M059J (cell line): ENCODE data around the gene PRIMA1. TPM values are rescaled to one million over a fixed set of nuclear protein-coding genes. Genes with fewer than 3 reads are reported as not detected.
A peak's percentile ranks its signal among the peaks of the same experiment; 100 is the strongest.

ENCODE experiments used
- DNase-seq: peaks from one replicate; pipeline ENCODE4 v3.0.0-alpha.2; 2012; ENCODE audit warnings: low read depth
- total RNA-seq: library from RNA; depleted of rRNA; stranded (reverse); fragments of >200 nt; shearing (Covaris generic); gene quantifications from 2 replicates; pipeline ENCODE4 v1.2.3, GENCODE V29; 2014

PRIMA1 gene
- total RNA-seq, 1 experiment from 2014 or later: not detected

DNA sequence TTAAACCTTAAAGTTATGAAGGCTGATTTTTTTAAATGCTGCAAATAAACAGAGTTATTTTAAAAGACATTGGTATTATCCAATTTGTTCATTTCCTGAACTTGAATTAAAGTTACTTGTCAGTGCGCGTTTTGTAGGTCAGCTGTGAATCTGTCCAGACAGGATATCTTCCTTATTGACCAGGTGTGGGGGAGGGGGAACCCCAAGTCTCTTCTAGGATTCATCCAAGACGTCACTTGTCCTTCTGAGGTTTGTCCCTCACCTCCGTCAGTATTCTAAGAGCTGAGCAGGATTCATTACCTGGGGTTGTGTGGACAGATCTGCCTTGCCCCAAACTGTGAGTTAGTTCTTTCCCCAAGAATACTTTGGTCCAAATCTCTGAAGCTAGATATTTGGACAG lies 8.8 kb upstream of the PRIMA1 start:
- no peak for DNase-seq

- DNase-seq: no peak
These were observed 6.5 kb upstream of the PRIMA1 start for GRCh38 chr14:93794756-93795155.

DNA sequence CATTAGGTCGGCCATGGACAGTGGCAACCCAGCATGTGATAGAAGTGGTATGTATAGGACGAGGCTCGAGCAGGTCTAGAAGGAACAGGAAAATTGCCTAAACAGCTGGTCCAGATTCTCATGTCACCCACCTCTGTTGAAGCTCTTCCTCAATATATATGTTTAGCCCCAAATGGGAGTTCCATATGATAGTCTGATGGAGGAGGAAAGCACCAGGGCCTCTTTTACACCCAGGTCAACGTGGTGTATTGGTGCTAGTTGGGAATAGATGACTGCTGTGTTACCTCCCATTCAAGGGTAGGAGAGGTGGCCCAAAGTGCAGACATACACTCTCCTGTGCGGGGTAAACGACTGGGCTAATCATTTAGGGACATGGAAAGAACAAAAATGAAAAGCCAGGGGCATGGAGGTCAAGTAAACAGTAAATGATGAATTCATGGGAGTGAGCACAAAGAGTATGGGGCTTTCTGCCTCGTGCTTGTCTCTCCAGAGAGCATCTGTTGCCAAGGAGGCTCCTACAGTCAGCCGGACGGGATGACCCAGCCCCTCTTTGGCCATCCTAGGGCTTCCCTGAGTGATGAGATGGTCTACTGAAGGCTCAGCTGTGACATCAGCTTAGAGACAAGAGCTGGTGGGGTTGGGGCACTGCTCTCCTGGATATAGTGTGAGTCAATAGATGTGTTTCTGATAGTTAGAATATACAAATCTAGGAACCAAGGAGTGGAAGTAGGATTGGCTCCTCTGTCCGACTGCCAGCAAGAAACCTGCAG lies 5.5 kb upstream of the PRIMA1 start:
- DNase-seq: no peak

DNA sequence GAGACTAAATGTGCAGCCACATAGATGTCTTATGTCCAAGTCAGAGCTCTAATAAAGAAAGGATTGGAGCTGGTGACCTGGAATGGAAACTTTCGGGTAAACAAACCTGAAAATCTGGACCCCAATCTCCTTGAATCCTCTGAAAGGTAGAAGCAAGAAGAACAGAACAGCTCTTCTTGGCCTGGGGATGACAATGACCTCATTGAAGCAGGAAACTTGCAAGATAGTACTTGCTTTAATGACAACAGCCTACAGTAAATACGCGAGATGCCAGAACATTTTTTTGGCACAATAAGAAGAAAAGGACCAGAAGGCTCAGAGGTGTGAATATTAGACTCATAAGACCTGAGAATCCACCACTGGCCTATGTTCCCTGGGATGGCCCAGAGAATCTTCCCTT lies 4.1 kb upstream of the PRIMA1 start:
- DNase-seq: no peak

DNA sequence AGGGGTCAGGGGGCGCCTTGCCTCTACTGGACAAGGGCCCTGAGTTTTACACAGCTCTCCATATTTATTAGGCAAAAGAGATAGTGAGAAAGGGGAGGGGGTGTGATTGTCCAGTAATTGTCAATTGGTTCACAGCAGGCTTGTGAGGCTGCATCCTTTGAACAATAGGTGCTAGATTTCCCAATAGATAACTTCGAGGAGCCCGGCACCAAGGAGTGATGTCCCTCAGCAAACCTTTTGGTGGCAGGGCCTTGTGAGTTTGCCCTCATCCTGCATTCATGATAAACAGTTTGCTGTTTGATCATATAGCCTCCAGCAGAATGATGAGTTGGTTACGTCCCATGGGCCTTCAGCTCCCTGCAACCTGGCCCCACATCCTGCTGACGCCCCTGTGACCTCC lies 2.7 kb upstream of the PRIMA1 start:
- no peak for DNase-seq

DNA sequence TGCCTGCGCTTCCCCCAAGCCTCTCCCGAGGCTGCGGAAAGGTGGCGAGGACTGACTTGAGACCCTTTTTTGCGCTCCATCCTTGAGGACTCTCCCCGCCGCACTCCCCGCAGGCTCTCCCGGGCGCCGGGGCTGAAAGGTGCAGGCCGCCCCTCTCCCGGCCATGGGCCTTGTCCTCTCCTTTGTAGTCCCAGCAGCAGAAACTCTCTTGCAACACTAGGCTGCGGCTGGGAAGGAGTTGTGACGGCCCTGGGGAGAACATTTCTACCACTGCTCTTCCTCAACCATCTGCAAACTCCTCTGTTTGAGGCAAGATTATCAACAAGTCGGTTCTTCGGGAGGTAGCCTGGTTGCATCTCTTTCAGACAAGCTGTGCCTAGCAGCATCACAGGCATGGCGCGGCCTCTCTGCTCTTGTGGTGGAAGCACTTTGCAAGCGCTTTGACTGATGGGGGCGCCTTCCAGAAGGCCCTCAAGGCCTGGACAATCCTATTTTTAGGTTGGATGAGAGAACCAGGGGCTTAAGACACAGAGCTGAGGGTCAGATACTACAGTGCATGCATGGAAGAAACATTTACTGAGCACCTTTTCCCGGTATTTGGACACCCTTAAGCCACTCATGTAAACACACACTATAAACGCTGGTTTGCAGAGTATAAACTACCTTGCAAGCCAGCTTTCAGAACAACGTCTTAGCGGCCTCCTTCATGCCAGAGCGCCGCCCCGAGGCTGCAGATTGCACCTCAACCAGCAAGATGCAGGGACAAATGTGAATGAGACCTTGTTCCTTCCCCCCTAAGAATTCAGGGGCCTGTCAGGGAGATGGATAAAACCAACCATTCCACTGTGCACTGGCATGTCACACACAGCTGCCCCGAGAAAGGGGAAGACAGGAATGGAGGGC lies 1.2 kb upstream of the PRIMA1 start:
- DNase-seq: no peak

DNA sequence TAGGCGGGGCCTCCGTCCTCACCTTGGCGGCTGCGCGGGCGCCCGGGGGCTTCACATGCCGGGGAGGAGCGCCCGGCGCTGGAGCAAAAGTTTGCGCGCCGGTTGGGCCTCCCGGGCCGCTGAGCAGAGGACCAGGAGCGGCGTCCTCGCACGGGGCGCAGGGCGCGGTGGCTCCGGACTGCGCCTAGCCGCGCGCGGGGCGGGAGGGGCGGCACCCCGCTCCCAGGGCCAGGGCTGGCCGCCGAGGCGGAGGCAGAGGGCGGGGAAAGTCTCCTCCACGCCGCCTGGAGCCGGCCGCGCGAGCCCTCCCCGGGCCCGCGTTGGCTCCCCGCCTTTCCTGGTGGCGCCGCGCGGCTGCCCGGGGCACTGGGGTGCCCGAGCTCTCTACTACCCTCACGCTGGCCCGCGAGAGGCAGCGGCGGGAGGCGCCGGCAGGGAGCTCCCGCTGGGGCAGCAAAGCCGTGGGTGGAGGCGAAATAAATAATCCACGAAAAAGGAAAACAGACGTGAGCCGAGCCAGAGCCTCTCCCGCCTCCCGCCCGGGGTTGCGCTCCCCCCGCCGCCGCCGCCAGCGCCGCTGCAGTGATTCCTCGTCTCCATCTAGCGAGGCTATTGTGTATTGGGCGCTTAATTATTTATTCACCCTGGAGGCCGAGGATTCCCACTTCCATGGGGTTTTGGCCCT lies 400 bp upstream of the PRIMA1 start:
- DNase-seq: no peak

DNA sequence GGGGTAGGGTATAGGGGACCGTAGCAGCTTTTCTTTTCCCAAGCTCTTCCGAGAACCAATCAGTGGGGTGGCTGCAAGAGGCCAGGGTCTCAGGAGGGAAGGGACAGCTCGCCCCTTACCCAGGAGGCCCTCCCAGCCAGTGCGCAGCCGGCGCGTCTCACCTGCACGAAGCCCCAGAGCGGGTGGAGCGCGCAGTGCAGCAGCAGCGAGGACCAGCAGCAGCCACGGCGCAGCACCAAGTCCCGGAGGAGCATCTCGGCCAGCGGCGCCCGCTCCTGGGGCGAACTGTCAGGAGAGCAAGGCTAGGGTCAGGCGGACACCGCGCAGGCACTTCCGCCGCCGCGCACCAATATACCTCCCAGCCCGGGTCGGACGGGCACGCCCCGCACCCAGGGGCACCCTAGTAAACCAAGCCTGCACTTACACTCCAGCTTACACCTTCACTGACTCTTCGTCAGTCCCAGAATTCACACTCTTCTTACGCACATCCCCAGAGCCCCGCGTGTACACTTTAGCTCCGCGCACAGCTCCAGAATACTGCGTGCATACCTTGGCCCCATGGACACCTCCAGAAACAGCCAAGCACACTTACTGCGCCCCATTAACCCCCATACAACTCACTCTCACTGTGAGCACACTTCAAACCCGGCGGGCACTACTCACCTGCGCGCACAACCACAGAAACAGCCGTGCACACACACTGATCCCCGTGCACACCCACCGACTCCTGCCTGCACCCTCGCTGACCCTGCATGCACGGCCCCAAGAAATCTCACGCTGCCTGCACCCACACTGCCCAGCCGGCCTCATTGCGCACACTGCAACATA lies 606 bp downstream of the PRIMA1 start:
- DNase-seq: no peak

- DNase-seq: no peak
These were observed 2.9 kb downstream of the PRIMA1 start for GRCh38 chr14:93785423-93785822.

DNA sequence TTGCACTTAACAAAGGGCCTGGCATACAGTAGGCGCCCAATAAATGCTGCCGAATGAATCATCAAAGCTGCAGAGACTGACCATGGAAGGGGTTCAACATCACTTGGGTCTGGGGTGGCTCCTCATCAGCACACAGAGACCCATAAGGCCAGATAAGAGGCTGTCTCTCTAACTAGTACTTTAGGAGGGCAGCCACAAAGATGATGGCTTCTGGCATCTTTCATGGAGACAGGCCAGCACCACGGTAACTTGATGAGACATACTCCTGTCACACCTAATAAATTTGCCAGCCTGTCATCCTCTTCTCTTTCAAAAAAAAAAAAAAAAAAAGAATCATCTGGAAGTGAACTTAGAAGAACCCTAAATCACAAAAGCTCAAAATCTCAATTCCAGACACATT lies 3.4 kb downstream of the PRIMA1 start:
- no peak for DNase-seq

DNA sequence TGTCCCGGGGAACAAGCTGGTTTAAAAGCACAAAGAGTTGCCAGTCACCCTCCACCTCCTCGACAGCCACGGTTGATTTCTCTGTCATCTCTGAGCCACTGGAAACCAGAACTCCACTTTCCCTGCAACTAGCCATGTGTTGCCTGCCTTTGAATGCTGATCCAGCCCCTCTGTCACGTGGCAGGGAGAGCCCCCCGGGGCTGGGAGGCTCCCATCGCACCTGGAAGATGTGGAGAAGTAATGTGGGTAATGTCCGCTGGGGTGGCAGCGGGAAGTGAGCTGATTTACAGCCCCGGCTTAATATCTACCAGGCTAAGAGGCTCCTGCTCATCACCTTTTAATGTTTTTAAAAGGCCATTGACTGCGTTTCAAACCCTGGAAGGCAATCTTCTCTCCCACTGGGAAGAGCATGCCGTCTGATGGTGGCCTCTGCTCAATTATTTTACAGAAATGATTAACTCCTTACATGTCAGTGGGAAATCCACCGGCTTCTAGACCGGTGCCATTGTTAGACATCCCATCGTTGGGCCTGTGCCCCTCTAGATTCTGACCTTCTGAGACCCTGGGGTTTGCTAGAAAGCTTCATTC lies 7.4 kb downstream of the PRIMA1 start:
- no peak for DNase-seq

- DNase-seq: no peak
These were observed 9.2 kb downstream of the PRIMA1 start for GRCh38 chr14:93778856-93779629.

GRCh38 chr14:93778453-93778852 lies 9.8 kb downstream of the PRIMA1 start:
- DNase-seq: no peak

- DNase-seq: no peak
These were observed 12.5 kb downstream of the PRIMA1 start for GRCh38 chr14:93775744-93776143.

- no peak for DNase-seq
These were observed 13.1 kb downstream of the PRIMA1 start for GRCh38 chr14:93775158-93775557.

DNA sequence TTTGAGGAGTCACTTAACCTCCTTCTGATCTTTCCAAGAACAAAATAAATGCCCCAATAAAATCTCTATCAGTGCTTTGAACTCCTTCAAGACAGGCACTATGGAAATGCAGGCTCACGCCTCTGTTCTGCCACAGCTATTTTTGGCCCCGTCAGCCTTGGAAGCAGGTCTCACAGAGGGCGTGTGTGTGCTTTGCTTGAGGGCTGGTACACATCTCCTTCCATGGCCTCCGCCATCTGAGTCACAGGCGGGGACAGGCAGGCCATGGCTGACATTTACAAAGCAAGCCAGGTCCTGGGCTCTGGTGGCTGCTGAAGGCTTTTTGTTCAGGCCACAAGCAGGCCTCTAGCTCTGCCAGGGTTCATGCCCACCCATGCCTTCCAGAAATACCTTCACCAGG lies 16.0 kb downstream of the PRIMA1 start:
- DNase-seq: no peak

DNA sequence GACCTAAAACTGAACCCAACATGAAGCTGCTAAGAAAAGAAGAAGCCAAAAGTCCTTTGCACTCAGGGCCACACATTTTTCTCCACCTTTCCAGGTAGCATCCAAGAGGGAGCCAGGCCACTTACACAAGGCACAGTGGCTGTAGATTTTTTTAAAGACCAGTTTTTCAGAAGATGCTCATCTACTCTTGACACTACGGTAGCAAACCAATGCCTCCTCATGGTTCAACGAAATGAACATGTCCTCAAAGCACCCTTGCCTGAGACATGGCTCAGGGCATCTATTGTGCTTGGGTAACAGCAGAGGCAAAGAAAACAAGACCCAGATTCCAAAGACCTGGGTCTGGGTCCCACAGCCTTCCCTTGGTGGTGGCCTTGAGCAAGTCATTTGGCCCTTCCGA lies 22.3 kb downstream of the PRIMA1 start:
- DNase-seq: no peak

GRCh38 chr14:93765155-93765554 lies 23.1 kb downstream of the PRIMA1 start:
- no peak for DNase-seq

DNA sequence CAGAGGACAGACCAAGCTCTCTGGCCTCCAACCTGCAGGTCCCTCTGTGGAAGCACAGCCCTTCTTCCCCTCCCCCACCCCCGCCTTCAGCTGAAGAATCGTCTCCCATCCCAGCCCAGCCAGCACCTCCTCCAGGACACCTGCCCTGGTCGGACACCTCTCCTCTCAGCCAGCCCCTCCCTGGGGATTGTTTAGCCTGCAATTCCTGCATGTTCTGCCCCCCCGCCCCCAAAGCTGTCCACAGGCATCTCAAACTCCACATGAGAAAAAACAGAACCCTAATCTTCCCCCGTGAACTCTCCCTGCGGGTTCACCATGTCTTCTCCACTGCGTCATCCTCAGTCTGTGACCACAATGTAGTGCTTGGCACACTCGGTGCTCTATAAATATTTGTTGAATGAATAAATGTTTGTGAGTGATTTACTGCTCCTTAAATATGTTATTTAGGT lies 24.1 kb downstream of the PRIMA1 start:
- DNase-seq: peak; percentile 55

DNA sequence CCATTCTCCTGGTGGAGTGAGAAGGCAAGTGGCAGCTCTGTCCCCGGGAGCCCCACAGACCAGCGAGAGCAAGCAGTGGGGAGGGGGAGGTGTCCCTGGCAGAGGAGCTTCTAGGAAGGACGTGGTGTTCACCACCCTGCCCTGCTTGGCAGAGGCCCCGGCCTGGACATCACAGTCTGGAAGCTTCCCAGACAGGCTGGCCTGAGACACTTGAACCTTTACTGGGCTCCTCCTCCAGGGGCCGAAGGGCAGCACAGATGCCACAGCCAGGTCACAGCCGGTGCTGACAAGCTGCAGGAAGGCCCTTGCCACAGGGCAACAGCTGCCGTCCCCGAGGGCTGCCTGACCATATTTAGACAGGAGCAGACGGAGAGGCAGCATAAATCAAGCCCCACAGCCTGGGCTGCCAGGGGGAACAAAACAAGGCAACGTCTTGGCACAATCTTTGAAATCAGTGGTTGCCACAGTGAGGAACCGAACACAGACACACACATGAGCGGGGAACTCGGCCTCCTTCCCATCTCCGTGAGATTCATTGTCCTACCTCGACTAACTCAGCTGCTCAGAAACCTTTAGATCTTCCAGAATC lies 28.5 kb downstream of the PRIMA1 start:
- peak; percentile 6 for DNase-seq
